ENCODE measurements around the gene EXOC3L4.
"Not testable (repeated sequence)": the region's sequence is repeated elsewhere in the genome, so short reads cannot be mapped to it uniquely, and the experiment has no call there.

EXOC3L4 gene

DNA sequence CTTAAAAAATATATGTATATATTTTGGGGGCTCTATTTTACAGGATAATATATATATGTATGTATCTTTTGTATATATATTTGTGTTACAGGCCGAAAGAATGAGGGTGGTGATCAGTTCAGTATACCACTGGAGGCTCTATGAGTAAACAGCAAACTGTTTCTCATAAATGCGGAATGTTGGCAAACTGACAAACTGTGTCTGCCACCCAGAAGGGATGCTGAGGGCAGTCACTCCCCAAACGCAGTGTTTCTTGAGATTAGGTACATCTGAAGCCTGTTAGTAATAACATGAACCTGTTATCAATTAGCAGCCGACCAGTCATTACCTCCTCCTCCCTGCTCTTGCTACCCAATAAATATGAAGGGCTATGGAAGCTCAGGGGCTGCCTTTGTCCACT lies 49.6 kb downstream of the EXOC3L4 start:
- Histone ChIP-seq H3K9me3 (ENCODE audit: severe bottlenecking) (no peaks in the 10 kb centered on the region), H3K27ac (no peak overlapping the region), H3K36me3 (no peaks in the 10 kb centered on the region), H3K4me3 (ENCODE audit: low read depth, low read length) (no peak overlapping the region), H3K27me3 (ENCODE audit: insufficient read depth, low read depth, severe bottlenecking) (no peaks in the 10 kb centered on the region)
- TF ChIP-seq, protein P1, sequence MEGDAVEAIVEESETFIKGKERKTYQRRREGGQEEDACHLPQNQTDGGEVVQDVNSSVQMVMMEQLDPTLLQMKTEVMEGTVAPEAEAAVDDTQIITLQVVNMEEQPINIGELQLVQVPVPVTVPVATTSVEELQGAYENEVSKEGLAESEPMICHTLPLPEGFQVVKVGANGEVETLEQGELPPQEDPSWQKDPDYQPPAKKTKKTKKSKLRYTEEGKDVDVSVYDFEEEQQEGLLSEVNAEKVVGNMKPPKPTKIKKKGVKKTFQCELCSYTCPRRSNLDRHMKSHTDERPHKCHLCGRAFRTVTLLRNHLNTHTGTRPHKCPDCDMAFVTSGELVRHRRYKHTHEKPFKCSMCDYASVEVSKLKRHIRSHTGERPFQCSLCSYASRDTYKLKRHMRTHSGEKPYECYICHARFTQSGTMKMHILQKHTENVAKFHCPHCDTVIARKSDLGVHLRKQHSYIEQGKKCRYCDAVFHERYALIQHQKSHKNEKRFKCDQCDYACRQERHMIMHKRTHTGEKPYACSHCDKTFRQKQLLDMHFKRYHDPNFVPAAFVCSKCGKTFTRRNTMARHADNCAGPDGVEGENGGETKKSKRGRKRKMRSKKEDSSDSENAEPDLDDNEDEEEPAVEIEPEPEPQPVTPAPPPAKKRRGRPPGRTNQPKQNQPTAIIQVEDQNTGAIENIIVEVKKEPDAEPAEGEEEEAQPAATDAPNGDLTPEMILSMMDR (IDR thresholded peaks at IDR 0.05; ENCODE audit: low read depth, low read length): no peak
- DNase-seq: no peak

- no peak for DNase-seq
- TF ChIP-seq, protein P1 (IDR thresholded peaks at IDR 0.05; ENCODE audit: low read depth, low read length): no peak
- Histone ChIP-seq H3K4me3 (ENCODE audit: low read depth, low read length) (no peak overlapping the region), H3K9me3 (ENCODE audit: severe bottlenecking) (no peaks in the 10 kb centered on the region), H3K27ac (no peak overlapping the region), H3K27me3 (ENCODE audit: insufficient read depth, low read depth, severe bottlenecking) (no peaks in the 10 kb centered on the region), H3K36me3 (no peaks in the 10 kb centered on the region)
Observed at GRCh38 chr14:103146141-103146709, 51.7 kb downstream of the EXOC3L4 start.

GRCh38 chr14:103149351-103150237 lies 55.1 kb downstream of the EXOC3L4 start:
- Histone ChIP-seq H3K27ac (no peak overlapping the region), H3K36me3 (no peaks in the 10 kb centered on the region), H3K9me3 (ENCODE audit: severe bottlenecking) (no peaks in the 10 kb centered on the region), H3K4me3 (ENCODE audit: low read depth, low read length) (no peak overlapping the region), H3K27me3 (ENCODE audit: insufficient read depth, low read depth, severe bottlenecking) (no peaks in the 10 kb centered on the region)
- TF ChIP-seq, protein P1 (IDR thresholded peaks at IDR 0.05; ENCODE audit: low read depth, low read length): no peak
- no peak for DNase-seq

DNA sequence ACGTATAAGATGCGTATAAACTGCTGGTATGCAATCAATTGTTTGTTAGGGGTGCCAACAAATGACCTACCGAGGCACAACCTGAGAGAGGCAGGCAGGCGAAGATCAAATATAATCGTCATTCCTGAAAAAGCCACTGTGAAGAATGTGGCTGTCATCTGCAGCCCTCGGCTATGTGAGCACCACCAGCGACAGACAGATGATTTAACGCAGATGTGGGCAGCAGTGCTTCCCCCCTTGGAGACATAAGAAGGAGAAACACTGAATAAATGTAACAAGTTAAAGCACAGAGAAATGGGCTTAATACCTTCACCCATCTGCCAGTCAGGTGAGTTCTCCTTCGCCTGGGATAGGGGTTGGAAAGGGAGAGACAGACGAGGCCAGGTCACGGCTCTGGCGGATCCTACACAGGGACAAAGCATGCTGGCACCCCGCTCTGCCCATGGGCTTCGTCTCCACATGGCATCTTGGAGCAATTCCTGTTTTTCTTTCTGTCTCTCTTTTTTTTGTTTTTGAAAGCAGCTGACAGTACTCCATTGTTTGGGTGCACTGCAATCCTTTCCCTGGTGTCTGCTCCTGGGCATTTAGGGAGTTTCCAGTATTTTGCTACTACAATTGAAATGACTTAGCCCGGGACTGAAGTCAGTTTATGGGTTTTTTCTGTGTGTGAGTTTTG lies 56.9 kb downstream of the EXOC3L4 start:
- H3K9me3 ChIP-seq (ENCODE audit: severe bottlenecking): no peaks in the 10 kb centered on the region
- no peak for DNase-seq
- H3K36me3 ChIP-seq: no peaks in the 10 kb centered on the region
- no peak overlapping the region for H3K4me3 ChIP-seq (ENCODE audit: low read depth, low read length)
- H3K27ac ChIP-seq: no peak overlapping the region
- no peaks in the 10 kb centered on the region for H3K27me3 ChIP-seq (ENCODE audit: insufficient read depth, low read depth, severe bottlenecking)
- TF ChIP-seq, protein P1 (IDR thresholded peaks at IDR 0.05; ENCODE audit: low read depth, low read length): no peak

DNA sequence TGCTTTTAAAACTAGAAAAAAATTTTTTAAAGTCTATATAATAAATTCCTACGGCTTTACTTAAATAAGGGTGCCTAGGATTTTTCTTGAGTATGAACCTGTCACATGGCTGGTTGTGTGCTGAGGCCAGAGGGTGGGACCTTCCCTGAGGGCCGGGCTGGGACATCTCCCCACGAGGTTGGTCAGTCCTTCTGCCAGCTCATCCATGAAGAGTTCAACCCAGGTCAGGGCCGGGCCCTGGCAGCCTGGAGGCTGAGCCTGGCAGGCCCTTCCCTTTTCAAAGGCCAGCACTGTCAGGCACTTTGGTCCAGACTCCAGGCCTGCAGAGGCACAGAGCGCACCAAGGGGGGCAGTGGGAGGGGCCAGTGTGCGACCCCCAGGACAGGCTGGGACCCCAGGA lies 60.5 kb downstream of the EXOC3L4 start:
- H3K27ac ChIP-seq: no peak overlapping the region
- TF ChIP-seq, protein P1 (IDR thresholded peaks at IDR 0.05; ENCODE audit: low read depth, low read length): no peak
- peak; percentile 80 for DNase-seq
- no peaks in the 10 kb centered on the region for H3K9me3 ChIP-seq (ENCODE audit: severe bottlenecking)
- no peaks in the 10 kb centered on the region for H3K36me3 ChIP-seq
- H3K27me3 ChIP-seq (ENCODE audit: insufficient read depth, low read depth, severe bottlenecking): no peaks in the 10 kb centered on the region
- no peak overlapping the region for H3K4me3 ChIP-seq (ENCODE audit: low read depth, low read length)

GRCh38 chr14:103155416-103155815 lies 60.9 kb downstream of the EXOC3L4 start:
- not testable (repeated sequence) for H3K9me3 ChIP-seq (ENCODE audit: severe bottlenecking); H3K27ac ChIP-seq; H3K27me3 ChIP-seq (ENCODE audit: insufficient read depth, low read depth, severe bottlenecking); H3K4me3 ChIP-seq (ENCODE audit: low read depth, low read length); H3K36me3 ChIP-seq; DNase-seq

Measured in WERI-Rb-1 (cell line).